Epidermal melanocyte (primary cell): Measurements from ENCODE around the gene PKHD1.

ENCODE experiments used
- DNase-seq: peaks from one replicate; pipeline ENCODE4 v3.0.0; 2011; ENCODE audit warnings: low spot score; ENCODE audit not compliant: insufficient read length

The PKHD1 gene

GRCh38 chr6:51706086-51706485 is 381.3 kb downstream of the PKHD1 start:
- no peak for DNase-seq

- no peak for DNase-seq
Observed at GRCh38 chr6:51704932-51705540, 382.4 kb downstream of the PKHD1 start.

GRCh38 chr6:51702851-51703250 is 384.6 kb downstream of the PKHD1 start:
- no peak for DNase-seq

GRCh38 chr6:51684603-51685002 is 402.8 kb downstream of the PKHD1 start:
- DNase-seq = no peak

GRCh38 chr6:51684038-51684437 is 403.4 kb downstream of the PKHD1 start:
- DNase-seq = no peak

GRCh38 chr6:51678905-51679620 is 408.4 kb downstream of the PKHD1 start:
- DNase-seq = no peak

GRCh38 chr6:51678274-51678673 is 409.1 kb downstream of the PKHD1 start:
- no peak for DNase-seq

- DNase-seq = no peak
Observed at GRCh38 chr6:51675922-51676275, 411.5 kb downstream of the PKHD1 start.

GRCh38 chr6:51675020-51675921 is 412.1 kb downstream of the PKHD1 start:
- no peak for DNase-seq

- DNase-seq = no peak
Observed at GRCh38 chr6:51663525-51663924, 423.9 kb downstream of the PKHD1 start.

GRCh38 chr6:51660767-51661166 is 426.6 kb downstream of the PKHD1 start:
- DNase-seq = no peak

GRCh38 chr6:51657491-51657890 is 429.9 kb downstream of the PKHD1 start:
- DNase-seq = no peak

- DNase-seq = no peak
Observed at GRCh38 chr6:51655517-51655916, 431.9 kb downstream of the PKHD1 start.

GRCh38 chr6:51654647-51655046 is 432.8 kb downstream of the PKHD1 start:
- DNase-seq = no peak

- no peak for DNase-seq
Observed at GRCh38 chr6:51651132-51651817, 436.1 kb downstream of the PKHD1 start.

GRCh38 chr6:51648774-51649173 is 438.6 kb downstream of the PKHD1 start:
- no peak for DNase-seq

- no peak for DNase-seq
Observed at GRCh38 chr6:51648236-51648635, 439.2 kb downstream of the PKHD1 start.

GRCh38 chr6:51644426-51644825 is 443.0 kb downstream of the PKHD1 start:
- no peak for DNase-seq

GRCh38 chr6:51640021-51640420 is 447.4 kb downstream of the PKHD1 start:
- DNase-seq = no peak

- DNase-seq = no peak
Observed at GRCh38 chr6:51633424-51633823, 454.0 kb downstream of the PKHD1 start.

GRCh38 chr6:51630011-51630410 is 457.4 kb downstream of the PKHD1 start:
- DNase-seq = no peak

- no peak for DNase-seq
Observed at GRCh38 chr6:51626391-51626790, 461.0 kb downstream of the PKHD1 start.
